22Rv1 (cell line): ENCODE data around the gene CNNM4.

Source experiments
- ZFX ChIP-seq: fragments of 450-650 bp; IDR thresholded peaks from 2 replicates; pipeline ENCODE4 v1.6.1; 2017; ENCODE audit warnings: antibody characterized with exemption, borderline replicate concordance
- TF ChIP-seq, protein P1 (sequence below): fragments of 450-650 bp; IDR thresholded peaks from 2 replicates; pipeline ENCODE4 v1.5.1; 2017; ENCODE audit warnings: mild to moderate bottlenecking

DNA sequence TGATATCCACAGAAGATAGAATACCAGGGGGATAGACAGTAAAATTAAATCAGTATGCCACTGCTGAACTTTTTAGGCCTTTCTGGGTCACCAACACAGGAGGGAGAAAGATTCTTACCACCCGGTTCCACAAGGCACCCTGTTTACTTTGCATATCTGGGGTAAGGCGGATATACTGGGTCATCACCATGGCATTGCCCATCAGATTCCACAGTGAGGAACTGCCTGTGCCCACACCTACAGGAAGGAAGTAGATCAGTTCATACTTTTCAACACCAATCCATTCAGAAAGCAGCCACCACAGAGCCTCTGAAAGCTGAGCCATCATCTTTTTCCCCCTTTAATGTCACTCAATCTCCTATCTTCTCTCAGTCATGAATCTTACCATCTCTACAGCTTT is 22.9 kb upstream of the CNNM4 start:
- TF ChIP-seq, protein P1, sequence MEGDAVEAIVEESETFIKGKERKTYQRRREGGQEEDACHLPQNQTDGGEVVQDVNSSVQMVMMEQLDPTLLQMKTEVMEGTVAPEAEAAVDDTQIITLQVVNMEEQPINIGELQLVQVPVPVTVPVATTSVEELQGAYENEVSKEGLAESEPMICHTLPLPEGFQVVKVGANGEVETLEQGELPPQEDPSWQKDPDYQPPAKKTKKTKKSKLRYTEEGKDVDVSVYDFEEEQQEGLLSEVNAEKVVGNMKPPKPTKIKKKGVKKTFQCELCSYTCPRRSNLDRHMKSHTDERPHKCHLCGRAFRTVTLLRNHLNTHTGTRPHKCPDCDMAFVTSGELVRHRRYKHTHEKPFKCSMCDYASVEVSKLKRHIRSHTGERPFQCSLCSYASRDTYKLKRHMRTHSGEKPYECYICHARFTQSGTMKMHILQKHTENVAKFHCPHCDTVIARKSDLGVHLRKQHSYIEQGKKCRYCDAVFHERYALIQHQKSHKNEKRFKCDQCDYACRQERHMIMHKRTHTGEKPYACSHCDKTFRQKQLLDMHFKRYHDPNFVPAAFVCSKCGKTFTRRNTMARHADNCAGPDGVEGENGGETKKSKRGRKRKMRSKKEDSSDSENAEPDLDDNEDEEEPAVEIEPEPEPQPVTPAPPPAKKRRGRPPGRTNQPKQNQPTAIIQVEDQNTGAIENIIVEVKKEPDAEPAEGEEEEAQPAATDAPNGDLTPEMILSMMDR: no peak
- TF ChIP-seq ZFX: no peak
